A673 (cell line): ENCODE results near the gene KRT1.

Source experiments
- CTCF ChIP-seq: fragments of 300-800, 200-600 bp; sonication (generic); conservative IDR thresholded peaks from 2 replicates; pipeline ENCODE4 v1.5.1; 2017; ENCODE audit warnings: low read depth, mild to moderate bottlenecking, antibody characterized with exemption, low read length, moderate library complexity, mixed read lengths
- EZH2 ChIP-seq: fragments of 200-600 bp; sonication (generic); IDR thresholded peaks from 2 replicates; pipeline ENCODE4 v1.6.1; 2017; ENCODE audit warnings: borderline replicate concordance, low read depth, mild to moderate bottlenecking, mixed read lengths, antibody characterized with exemption, low read length; ENCODE audit not compliant: poor library complexity, severe bottlenecking

DNA sequence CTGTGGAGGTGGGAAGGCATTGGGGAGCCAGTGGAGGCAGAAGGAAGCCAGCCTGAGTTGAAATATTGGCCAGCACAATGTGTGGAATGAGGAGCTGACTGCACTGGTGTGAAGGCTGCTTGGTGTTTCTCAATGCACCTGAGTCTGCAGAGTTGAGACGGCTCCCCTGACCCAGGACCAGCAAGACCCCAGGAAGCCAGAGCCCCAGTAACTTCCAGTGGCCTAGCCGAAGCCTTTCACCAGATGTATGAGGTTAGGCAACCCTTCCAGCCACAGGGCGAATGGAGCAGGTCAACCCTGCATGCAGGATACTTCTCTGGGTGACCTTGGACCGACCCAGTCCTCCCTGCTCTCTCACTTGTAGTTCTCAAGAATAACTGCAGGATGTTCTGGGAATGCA lies 48.9 kb downstream of the KRT1 start:
- TF ChIP-seq CTCF (no peak), EZH2 (no peak)
